ENCODE results near the gene BTBD9. TPM values are rescaled to one million over a fixed set of nuclear protein-coding genes. Genes with fewer than 3 reads are reported as not detected.

BTBD9 gene
- total RNA-seq, 2 donors from 2014 or later, result 14.2 to 18.2 TPM

DNA sequence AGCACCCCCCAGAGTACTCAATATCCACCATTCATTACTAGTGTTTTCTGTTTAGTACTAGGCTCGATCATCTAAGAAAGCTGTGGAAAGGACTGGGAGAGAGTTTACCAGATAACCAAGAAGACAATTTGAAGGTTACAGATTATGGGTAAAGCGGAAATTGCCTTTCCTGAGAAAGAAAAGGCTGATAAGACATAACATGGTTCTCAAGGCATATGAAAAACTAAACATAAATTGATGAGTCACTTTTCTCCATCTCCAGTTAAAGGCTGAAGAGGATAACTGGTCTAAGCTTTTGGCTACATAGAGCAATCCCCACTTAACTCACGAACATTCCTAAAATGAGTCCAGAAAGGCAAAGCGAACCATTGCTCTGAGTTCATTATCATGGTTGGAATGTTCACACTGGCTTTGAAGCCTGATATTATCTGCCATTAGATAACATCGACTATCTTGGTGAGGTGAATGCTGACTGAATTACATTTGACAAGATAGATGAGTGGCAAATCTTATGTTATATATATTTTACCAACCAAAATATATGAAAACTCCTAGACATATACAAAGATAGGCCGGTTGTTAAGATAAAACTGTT is 65.8 kb downstream of the BTBD9 start:
- Histone ChIP-seq H3K27me3 (no peaks in the 10 kb centered on the region), H3K4me1 (no peaks in the 10 kb centered on the region), H3K36me3 (no peaks in the 10 kb centered on the region), H3K4me3 (no peak overlapping the region), H3K27ac (no peak overlapping the region), H3K9me3 (no peaks in the 10 kb centered on the region)
- DNase-seq (ENCODE audit: low spot score), result no peak
- TF ChIP-seq, protein P1, sequence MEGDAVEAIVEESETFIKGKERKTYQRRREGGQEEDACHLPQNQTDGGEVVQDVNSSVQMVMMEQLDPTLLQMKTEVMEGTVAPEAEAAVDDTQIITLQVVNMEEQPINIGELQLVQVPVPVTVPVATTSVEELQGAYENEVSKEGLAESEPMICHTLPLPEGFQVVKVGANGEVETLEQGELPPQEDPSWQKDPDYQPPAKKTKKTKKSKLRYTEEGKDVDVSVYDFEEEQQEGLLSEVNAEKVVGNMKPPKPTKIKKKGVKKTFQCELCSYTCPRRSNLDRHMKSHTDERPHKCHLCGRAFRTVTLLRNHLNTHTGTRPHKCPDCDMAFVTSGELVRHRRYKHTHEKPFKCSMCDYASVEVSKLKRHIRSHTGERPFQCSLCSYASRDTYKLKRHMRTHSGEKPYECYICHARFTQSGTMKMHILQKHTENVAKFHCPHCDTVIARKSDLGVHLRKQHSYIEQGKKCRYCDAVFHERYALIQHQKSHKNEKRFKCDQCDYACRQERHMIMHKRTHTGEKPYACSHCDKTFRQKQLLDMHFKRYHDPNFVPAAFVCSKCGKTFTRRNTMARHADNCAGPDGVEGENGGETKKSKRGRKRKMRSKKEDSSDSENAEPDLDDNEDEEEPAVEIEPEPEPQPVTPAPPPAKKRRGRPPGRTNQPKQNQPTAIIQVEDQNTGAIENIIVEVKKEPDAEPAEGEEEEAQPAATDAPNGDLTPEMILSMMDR (IDR thresholded peaks at IDR 0.05), result no peak

GRCh38 chr6:38572186-38572813 is 67.4 kb downstream of the BTBD9 start:
- no peaks in the 10 kb centered on the region for H3K36me3 ChIP-seq
- H3K4me1 ChIP-seq, result peaks cover 0 to 7% of the 10 kb centered on the region in 2 donors
- DNase-seq (ENCODE audit: low spot score), result no peak
- no peak overlapping the region for H3K4me3 ChIP-seq
- H3K27me3 ChIP-seq, result no peaks in the 10 kb centered on the region
- H3K9me3 ChIP-seq, result no peaks in the 10 kb centered on the region
- TF ChIP-seq, protein P1 (IDR thresholded peaks at IDR 0.05), result no peak
- H3K27ac ChIP-seq, result no peak overlapping the region

- Histone ChIP-seq H3K9me3 (no peaks in the 10 kb centered on the region), H3K27me3 (no peaks in the 10 kb centered on the region), H3K27ac (no peak overlapping the region), H3K4me3 (no peak overlapping the region), H3K4me1 (peaks cover 0 to 9% of the 10 kb centered on the region in 2 donors), H3K36me3 (no peaks in the 10 kb centered on the region)
- no peak for DNase-seq (ENCODE audit: low spot score)
- TF ChIP-seq, protein P1 (IDR thresholded peaks at IDR 0.05), result no peak
Observed at GRCh38 chr6:38571721-38572120, 68.0 kb downstream of the BTBD9 start.

GRCh38 chr6:38570750-38571149 is 69.0 kb downstream of the BTBD9 start:
- no peak overlapping the region for H3K4me3 ChIP-seq
- H3K36me3 ChIP-seq, result no peaks in the 10 kb centered on the region
- no peak overlapping the region for H3K27ac ChIP-seq
- peaks cover 0 to 9% of the 10 kb centered on the region in 2 donors for H3K4me1 ChIP-seq
- no peaks in the 10 kb centered on the region for H3K9me3 ChIP-seq
- TF ChIP-seq, protein P1 (IDR thresholded peaks at IDR 0.05), result peak; percentile 15 to 51
- H3K27me3 ChIP-seq, result no peaks in the 10 kb centered on the region
- no peak for DNase-seq (ENCODE audit: low spot score)

- Histone ChIP-seq H3K4me3 (no peak overlapping the region), H3K36me3 (no peaks in the 10 kb centered on the region), H3K27ac (no peak overlapping the region), H3K4me1 (peaks cover 0 to 9% of the 10 kb centered on the region in 2 donors), H3K27me3 (no peaks in the 10 kb centered on the region), H3K9me3 (no peaks in the 10 kb centered on the region)
- TF ChIP-seq, protein P1 (IDR thresholded peaks at IDR 0.05), result no peak
- peak; percentile 66 for DNase-seq (ENCODE audit: low spot score)
Observed at GRCh38 chr6:38567436-38567835, 72.3 kb downstream of the BTBD9 start.

All from right atrium auricular region (tissue), 2 donors.